Fibroblast of lung (primary cell): ENCODE data around the gene COPZ2. TPM values are rescaled to one million over a fixed set of nuclear protein-coding genes. Genes with fewer than 3 reads are reported as not detected.
A peak's percentile ranks its signal among the peaks of the same experiment; 100 is the strongest.

Source experiments
- DNase-seq, 2 donors: peaks; one replicate each; pipeline versions ENCODE4 v3.0.0 to v3.0.0-alpha.2; 2010; ENCODE audit warnings: low read depth in 2 of 2
- H2AFZ ChIP-seq: 2 replicates; pipeline ENCODE4 v1.5.1; 2012; ENCODE audit warnings: low read length, control low read depth, inconsistent platforms
- H3K27ac ChIP-seq: 2 replicates; pipeline ENCODE4 v1.5.1; 2011; ENCODE audit warnings: low read length, control low read depth; ENCODE audit not compliant: insufficient read depth
- H3K27me3 ChIP-seq: 2 replicates; pipeline ENCODE4 v1.5.1; 2011; ENCODE audit warnings: mild to moderate bottlenecking, low read length; ENCODE audit not compliant: control insufficient read depth, insufficient read depth
- H3K36me3 ChIP-seq: 2 replicates; pipeline ENCODE4 v1.5.1; 2011; ENCODE audit warnings: low read length; ENCODE audit not compliant: control insufficient read depth, insufficient read depth
- H3K4me1 ChIP-seq: 2 replicates; pipeline ENCODE4 v1.5.1; 2011; ENCODE audit warnings: low read length; ENCODE audit not compliant: control insufficient read depth, insufficient read depth; ENCODE audit errors: extremely low read depth
- H3K4me2 ChIP-seq: 2 replicates; pipeline ENCODE4 v1.5.1; 2011; ENCODE audit warnings: low read length, control low read depth; ENCODE audit not compliant: insufficient read depth; ENCODE audit errors: extremely low read depth
- H3K4me3 ChIP-seq, 4 experiments: fragments of 200-600 bp in 1 of 4; sonication (generic) in 1 of 4; replicated peaks in 1 of 4; 2 replicates each; pipeline ENCODE4 v1.5.1; 2011 to 2016; ENCODE audit warnings: low read length in 4 of 4, low read depth in 3 of 4, mild to moderate bottlenecking in 3 of 4, control low read depth in 2 of 4, inconsistent platforms in 1 of 4, mixed read lengths in 1 of 4; ENCODE audit not compliant: insufficient read depth in 1 of 4; ENCODE audit errors: control extremely low read depth in 1 of 4
- H3K79me2 ChIP-seq: 2 replicates; pipeline ENCODE4 v1.5.1; 2012; ENCODE audit warnings: mild to moderate bottlenecking, low read length, inconsistent platforms; ENCODE audit not compliant: control insufficient read depth, insufficient read depth
- H3K9ac ChIP-seq: 2 replicates; pipeline ENCODE4 v1.5.1; 2011; ENCODE audit warnings: mild to moderate bottlenecking, low read length, control low read depth; ENCODE audit not compliant: insufficient read depth
- H3K9me3 ChIP-seq: 2 replicates; pipeline ENCODE4 v1.5.1; 2012; ENCODE audit warnings: low read depth, low read length; ENCODE audit not compliant: control insufficient read depth, insufficient read depth
- H4K20me1 ChIP-seq: 2 replicates; pipeline ENCODE4 v1.5.1; 2011; ENCODE audit warnings: low read length; ENCODE audit not compliant: control insufficient read depth, insufficient read depth; ENCODE audit errors: extremely low read depth
- EZH2 ChIP-seq: IDR thresholded peaks from 2 replicates; pipeline ENCODE4 v1.5.1; 2012; ENCODE audit warnings: low read length, control low read depth, mild to moderate bottlenecking; ENCODE audit errors: missing control alignments
- polyA plus RNA-seq, 2 donors: library from polyadenylated mRNA; depleted of rRNA in 1 of 2; stranded (reverse) in 1 of 2; unstranded in 1 of 2; fragments of >200 nt; gene quantifications; 2 replicates each; pipeline ENCODE4 v1.2.1, GENCODE V29; 2011 to 2012; ENCODE audit warnings: missing spikeins in 1 of 2
- total RNA-seq: library from RNA; depleted of rRNA; stranded (reverse); fragments of >200 nt; gene quantifications from 2 replicates; pipeline ENCODE4 v1.2.1, GENCODE V29; 2014
- TF ChIP-seq, protein P1 (sequence below), 2 donors: IDR thresholded peaks in 1 of 2; conservative IDR thresholded peaks in 1 of 2; 1 replicate in 1 of 2; 2 replicates in 1 of 2; pipeline ENCODE4 v1.5.1; 2011 to 2012; ENCODE audit warnings: low read length in 2 of 2, control low read depth in 1 of 2, inconsistent platforms in 1 of 2, low read depth in 1 of 2, mild to moderate bottlenecking in 1 of 2

The COPZ2 gene
- total and polyA plus RNA-seq, 2 donors (not counting 1 experiment from before 2014, with no cell fraction given) = 63.1 to 97.9 TPM

DNA sequence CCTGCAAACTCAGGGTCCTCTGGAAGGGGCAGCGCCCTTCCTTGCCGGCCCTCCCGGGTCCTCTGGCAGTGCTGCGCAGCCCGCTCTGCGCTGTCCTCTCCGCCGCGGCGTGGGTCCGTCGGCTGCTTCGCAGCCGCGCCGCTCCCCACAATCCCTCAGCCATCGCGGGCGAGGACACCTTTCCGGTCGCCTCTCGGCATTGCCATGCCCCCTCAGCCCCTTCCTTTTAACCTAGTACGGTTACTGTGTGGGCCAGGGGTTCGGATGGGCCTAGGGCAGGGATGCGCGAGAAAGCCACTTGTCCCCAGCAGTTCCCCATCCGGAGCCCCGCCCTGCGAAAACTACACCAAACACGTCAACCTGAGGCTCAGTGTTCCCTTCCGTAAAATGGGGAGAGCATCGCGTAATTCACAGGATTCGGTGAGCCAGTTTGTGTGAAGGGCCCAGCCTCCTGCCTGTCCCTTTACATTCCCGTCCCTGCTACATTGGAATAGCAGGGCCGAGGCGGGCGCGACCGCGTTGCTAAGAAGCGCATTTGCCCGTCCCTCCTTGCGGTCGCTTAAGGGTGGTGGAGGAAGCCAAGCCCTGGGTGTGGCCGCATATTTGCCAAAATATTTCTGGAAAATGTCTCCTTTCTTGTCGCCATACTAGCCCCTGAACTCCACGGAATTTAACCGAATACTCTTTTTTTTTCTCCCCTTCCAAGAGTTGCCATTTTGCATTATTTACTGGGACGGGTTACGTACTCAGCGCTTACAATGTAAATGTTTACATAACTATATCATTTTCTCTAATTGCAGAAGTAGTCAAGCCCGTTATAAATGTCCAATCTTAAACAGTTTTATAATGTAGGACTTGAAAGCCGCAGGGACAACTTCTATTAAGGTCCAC, 13.2 kb downstream of the COPZ2 start:
- H2AFZ ChIP-seq = peak overlapping the region; percentile 14
- H4K20me1 ChIP-seq = no peaks in the 10 kb centered on the region
- H3K36me3 ChIP-seq = no peaks in the 10 kb centered on the region
- H3K27ac ChIP-seq = peak overlapping the region; percentile 49
- DNase-seq = peak in 1 of 2 donors; percentile 61
- H3K4me2 ChIP-seq = peak overlapping the region; percentile 95
- H3K79me2 ChIP-seq = no peaks in the 10 kb centered on the region
- H3K4me3 ChIP-seq = peak overlapping the region; percentile 39 to 73 (median 52)
- TF ChIP-seq, protein P1, sequence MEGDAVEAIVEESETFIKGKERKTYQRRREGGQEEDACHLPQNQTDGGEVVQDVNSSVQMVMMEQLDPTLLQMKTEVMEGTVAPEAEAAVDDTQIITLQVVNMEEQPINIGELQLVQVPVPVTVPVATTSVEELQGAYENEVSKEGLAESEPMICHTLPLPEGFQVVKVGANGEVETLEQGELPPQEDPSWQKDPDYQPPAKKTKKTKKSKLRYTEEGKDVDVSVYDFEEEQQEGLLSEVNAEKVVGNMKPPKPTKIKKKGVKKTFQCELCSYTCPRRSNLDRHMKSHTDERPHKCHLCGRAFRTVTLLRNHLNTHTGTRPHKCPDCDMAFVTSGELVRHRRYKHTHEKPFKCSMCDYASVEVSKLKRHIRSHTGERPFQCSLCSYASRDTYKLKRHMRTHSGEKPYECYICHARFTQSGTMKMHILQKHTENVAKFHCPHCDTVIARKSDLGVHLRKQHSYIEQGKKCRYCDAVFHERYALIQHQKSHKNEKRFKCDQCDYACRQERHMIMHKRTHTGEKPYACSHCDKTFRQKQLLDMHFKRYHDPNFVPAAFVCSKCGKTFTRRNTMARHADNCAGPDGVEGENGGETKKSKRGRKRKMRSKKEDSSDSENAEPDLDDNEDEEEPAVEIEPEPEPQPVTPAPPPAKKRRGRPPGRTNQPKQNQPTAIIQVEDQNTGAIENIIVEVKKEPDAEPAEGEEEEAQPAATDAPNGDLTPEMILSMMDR (conservative IDR thresholded peaks at IDR 0.05 in 1 of 2, IDR thresholded peaks at IDR 0.05 in 1 of 2; ENCODE audit: low read depth in 1 of 2, low read length in 2 of 2) = no peak
- TF ChIP-seq EZH2 = no peak
- H3K27me3 ChIP-seq = no peaks in the 10 kb centered on the region
- H3K4me1 ChIP-seq = peaks cover 23% of the 10 kb centered on the region
- no peaks in the 10 kb centered on the region for H3K9me3 ChIP-seq
- H3K9ac ChIP-seq = peak overlapping the region; percentile 33

DNA sequence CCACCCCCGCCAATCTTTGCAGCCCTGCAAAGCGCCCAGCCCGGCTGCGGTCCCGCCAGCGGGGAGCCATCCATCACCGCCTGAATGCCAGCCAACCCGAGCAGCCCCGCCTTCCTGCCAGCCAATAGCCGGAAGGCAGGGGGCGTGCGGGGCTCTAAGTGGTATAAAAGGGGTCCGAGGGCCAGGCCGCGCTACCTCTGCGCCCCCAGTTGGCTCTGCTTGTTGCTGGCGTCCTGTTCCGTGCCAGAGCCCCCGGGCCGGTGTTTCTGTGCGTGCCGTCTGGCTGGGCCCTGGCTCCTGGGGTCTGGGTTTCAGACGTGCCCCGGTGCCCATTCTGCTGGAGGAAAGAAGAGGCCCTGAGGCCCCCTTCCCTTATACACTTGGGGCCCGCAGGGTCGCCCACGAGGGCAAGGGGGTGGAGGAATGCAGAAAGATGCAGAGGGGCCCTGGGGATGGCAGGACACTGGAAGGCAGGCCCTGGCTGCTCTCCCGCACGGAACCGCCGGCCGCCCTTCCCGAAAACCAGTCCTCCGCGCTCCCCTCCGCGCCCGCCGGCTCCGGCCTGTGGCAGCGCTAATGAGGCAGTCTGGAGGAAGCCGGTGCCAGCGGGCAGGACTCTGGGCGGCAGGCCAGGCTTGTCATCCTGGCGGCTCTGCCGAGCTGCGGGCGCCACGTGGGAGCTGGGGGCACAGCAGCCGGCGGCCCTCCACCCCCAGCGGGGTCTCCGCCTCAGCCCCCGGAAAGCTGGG, 14.0 kb downstream of the COPZ2 start:
- Histone ChIP-seq H3K4me3 (peak overlapping the region; percentile 28 to 54 (median 44)), H3K36me3 (no peaks in the 10 kb centered on the region), H3K79me2 (no peaks in the 10 kb centered on the region), H3K4me2 (peak overlapping the region; percentile 95), H3K27me3 (no peaks in the 10 kb centered on the region), H3K27ac (peak overlapping the region; percentile 49), H3K9me3 (no peaks in the 10 kb centered on the region), H3K4me1 (peaks cover 23% of the 10 kb centered on the region), H4K20me1 (no peaks in the 10 kb centered on the region), H2AFZ (peak overlapping the region; percentile 14), H3K9ac (no peak overlapping the region)
- peak; percentile 56 to 65 for DNase-seq
- TF ChIP-seq, protein P1 (conservative IDR thresholded peaks at IDR 0.05 in 1 of 2, IDR thresholded peaks at IDR 0.05 in 1 of 2; ENCODE audit: low read depth in 1 of 2, low read length in 2 of 2) = peak in 1 of 2 donors; percentile 20
- TF ChIP-seq EZH2 = no peak

DNA sequence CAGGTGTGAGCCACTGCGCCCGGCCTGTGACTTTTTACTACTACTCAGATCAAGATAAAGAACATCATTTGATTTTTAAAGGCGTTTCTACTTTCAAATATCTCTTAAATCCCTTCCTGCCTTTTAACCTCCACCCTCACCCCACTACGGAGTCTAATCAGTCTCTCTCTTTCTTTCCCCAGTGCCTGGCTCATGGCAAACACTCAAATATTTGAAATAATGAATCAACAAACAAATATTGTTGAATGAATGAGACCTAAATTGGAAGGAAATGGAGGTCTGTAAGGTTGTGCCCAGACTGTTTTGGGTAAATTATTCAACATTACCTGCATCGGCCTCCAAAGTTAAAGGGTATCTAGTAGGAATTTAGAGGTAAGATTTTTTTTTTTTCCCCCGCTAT, 14.7 kb downstream of the COPZ2 start:
- no peaks in the 10 kb centered on the region for H4K20me1 ChIP-seq
- H3K27me3 ChIP-seq = no peaks in the 10 kb centered on the region
- H3K79me2 ChIP-seq = no peaks in the 10 kb centered on the region
- no peak overlapping the region for H3K27ac ChIP-seq
- H2AFZ ChIP-seq = no peak overlapping the region
- H3K9ac ChIP-seq = no peak overlapping the region
- DNase-seq = no peak
- H3K36me3 ChIP-seq = no peaks in the 10 kb centered on the region
- H3K4me1 ChIP-seq = peaks cover 23% of the 10 kb centered on the region
- TF ChIP-seq, protein P1 (conservative IDR thresholded peaks at IDR 0.05 in 1 of 2, IDR thresholded peaks at IDR 0.05 in 1 of 2; ENCODE audit: low read depth in 1 of 2, low read length in 2 of 2) = no peak
- no peak for TF ChIP-seq EZH2
- H3K4me3 ChIP-seq = no peak overlapping the region
- no peaks in the 10 kb centered on the region for H3K9me3 ChIP-seq
- no peak overlapping the region for H3K4me2 ChIP-seq
